NCI-H1436 treated with DMSO at 0.1 percent for 48 hours (cell line): ENCODE results near the gene PRAME.
"Not testable (repeated sequence)": the region's sequence is repeated elsewhere in the genome, so short reads cannot be mapped to it uniquely, and the experiment has no call there.

Source experiments
- DNase-seq: peaks from one replicate; lab custom pipeline; 2025; lab: John Stamatoyannopoulos, UW

Gene PRAME

DNA sequence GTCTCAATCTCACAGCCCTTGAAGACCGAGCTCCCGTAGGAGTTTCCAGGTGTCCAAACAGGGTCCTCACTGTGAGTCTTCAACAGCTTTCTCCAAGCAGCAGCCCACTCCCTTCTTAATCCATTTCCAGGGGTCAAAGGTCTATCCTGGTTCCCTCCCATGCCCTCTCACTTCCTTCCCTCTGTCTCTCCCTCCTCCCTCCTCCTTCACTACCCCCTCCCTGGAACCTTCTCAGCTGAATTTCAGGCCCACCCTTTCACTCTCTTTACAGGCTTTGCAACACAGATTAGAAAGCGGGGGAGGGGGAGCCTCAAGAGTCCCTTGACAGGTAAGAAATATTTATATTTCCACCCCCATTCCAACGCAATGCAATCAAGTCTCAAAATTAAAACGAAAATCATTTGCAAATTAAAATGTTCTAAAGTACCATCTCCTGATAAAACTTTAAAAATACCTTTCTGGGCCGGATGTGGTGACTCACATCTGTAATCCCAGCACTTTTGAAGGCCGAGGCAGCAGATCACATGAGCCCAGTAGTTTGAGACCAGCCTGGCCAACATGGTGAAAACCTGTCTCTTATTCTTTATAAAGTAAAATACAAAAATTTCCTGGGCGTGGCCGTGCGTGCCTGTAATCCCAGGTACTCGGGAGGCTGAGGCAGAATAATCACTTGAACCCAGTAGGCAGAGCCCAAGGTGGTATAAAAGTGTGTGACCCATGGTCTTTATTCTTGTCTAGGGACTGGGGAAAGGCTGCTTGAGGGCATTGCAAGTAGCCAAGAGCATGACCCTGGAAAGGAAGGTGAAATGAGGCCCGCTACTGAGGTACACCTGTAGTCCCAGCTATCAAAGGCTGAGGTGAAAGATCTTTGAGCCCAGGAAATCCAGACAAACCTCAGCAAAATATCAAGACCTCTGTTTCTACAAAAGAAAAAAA lies 38.1 kb downstream of the PRAME start:
- DNase-seq, result no peak

GRCh38 chr22:22520020-22520656 lies 38.9 kb downstream of the PRAME start, which contains the start of gene ZNF280A:
Gene ZNF280A, minus strand, starts transcription at chr22:22520270. Its CDS starts 4,640 bp downstream, at chr22:22515630.
- no peak for DNase-seq

- no peak for DNase-seq
Observed at GRCh38 chr22:22519591-22519990, 39.5 kb downstream of the PRAME start.

DNA sequence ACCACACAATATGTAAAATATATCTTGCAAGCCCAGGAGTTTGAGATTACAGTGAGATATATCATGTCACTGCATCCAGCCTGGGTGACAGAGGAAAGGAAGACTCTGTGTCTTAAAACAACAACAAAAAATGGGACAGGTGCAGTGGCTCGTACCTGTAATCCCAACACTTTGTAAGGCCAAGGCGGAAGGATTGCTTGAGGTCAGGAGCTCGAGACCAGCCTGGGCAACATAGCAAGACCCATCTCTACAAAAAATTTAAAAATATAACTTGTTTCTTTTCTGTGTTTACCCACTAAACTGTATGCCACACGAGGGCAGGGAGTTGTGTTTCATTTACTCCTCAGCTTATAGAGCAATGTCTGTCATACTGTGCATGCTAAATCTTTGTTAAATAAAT lies 42.1 kb downstream of the PRAME start:
- no peak for DNase-seq

DNA sequence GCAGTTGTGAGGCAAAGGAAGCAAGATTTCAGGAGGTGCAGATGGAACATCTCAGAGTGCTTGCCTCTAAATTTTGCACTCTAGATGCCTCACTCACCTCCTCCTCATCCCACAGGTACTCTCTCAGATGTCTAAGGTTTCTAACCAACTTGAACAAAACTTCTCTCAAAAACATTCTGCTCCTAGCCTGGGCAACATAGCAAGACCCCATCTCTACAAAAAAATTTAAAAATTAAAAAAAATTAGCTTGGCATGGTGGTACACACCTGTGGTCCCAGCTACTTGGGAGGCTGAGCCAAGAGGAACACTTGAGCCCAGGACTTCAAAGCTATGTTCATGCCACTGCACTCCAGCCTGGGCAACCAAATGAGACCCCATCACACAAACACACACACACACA lies 43.2 kb downstream of the PRAME start:
- DNase-seq, result no peak

DNA sequence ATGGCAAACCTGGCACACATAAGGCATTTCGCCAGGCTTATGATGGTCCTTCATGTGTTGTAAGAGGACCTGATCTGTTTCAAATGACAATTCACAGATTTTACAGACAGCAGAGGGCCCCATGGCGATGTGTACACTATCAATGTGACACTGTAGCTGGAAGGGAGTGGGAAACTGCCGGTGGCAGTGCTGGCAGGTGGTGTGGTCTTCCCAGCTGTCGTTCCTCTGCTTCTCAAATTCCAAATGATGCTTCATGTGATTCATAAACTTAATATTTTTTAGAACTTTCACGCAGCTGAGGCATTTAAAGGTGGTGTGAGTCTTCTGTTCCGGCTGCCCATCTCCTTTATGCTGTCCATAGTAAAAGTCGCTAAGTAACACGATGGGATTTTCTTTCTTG lies 44.6 kb downstream of the PRAME start:
- not testable (repeated sequence) for DNase-seq

DNA sequence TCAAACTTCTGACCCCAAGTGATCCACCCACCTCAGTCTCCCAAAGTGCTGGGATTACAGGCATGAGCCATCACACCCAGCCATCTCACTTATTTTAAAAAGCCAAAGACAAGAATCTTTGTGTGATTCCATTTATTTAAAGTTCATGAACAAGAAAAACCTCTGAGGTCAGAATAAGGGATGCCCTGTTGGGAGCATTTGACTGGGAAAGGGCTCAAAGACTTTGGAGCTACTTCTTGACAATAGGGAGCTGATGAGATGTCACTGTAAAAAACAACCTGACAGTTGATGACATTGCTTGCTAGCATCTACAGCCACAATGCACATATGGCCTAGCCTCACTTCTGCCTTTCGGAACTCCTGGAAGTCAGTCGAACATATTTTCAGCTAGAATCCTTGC lies 45.4 kb downstream of the PRAME start:
- no peak for DNase-seq

GRCh38 chr22:22512951-22513350 lies 46.1 kb downstream of the PRAME start:
- no peak for DNase-seq

DNA sequence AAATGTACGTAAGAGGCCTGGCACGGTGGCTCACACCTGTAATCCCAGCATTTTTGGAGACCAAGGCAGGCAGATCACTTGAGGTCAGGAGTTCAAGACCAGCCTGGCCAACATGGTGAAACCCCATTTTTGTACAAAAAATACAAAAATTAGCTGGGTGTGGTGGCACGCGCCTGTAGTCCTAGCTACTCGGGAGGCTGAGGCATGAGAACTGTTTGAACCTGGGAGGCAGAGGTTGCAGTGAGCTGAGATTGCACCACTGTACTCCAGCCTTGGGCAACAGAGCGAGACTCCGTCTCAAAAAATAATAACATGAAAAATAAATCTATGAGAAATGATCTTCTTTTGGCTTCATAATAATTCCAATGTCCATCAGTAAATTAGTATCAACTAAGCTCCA lies 48.2 kb downstream of the PRAME start:
- not testable (repeated sequence) for DNase-seq

- DNase-seq, result not testable (repeated sequence)
Observed at GRCh38 chr22:22509912-22510311, 49.2 kb downstream of the PRAME start.

DNA sequence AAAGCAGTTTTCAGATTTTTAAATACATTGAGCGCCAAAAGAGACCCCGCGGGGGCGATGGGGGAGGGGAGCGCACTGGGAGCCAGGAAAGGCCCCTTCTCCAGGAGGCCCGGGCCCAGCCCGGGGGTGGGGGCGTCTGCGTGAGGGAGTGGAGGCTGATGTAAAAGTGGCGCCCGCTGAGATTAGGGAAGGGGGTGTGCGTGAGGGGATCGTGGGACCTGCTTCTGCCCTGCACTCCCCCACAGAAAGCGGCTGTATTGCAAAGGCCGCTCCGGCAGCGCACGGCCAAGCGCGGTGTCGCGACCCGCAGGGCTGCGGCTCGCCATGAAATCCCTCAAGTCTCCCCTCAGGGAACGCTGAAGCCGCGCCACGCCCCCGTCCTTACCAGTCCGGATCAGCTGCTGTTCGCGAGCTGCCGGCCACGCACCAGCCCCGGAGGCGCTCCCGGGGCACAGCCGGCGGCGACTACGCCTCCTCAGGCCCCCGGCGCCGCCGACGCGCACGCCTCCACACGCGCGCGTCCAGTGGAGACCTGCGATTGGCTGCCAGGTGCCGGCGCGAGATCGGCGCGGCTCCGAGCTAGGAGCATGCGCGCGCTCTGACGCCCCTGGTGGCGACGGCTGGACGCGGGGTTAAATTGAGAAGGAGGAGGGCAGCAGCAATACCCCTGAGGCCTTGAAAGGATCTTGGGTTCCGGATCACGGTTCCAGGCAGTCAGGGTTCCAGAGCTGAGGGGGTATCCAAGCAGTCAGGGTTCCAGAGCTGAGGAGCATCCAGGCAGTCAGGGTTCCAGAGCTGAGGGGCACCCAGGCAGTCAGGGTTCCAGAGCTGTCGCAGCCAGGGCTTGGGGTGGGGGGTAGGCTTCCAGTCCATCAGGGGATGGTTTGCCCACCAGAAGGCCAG lies 50.5 kb downstream of the PRAME start, which contains the start of gene ZNF280B:
TSS of gene ZNF280B (minus strand) at position 469 of the 903 bp plus-strand sequence. CDS start 19,344 bp downstream, outside the sequence.
- peak; percentile 9 for DNase-seq

DNA sequence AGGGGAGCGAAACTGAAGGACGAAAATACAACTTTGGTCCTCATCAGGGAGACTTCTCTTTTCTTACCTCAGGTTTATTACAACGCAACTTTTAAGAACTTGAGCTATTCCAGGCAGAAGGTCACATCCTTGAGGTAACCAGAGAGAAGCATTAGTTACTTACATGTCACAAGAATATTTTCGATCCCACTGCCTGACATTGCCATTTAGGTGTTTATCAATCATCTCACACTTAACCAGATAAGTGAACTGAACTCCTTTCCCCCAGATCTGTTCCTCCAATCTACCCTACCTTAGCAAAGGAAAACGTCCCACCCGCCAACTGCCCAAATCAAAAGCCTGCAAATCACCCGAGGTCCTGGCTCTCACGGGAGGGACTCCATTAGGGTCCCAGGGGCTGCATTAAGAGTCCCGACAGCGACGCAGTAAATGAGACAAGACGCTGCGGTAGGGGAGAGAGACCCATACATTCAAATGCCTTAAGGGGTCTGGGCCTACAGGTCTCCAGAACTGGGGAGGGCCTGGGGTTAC lies 51.3 kb downstream of the PRAME start:
- DNase-seq, result no peak

DNA sequence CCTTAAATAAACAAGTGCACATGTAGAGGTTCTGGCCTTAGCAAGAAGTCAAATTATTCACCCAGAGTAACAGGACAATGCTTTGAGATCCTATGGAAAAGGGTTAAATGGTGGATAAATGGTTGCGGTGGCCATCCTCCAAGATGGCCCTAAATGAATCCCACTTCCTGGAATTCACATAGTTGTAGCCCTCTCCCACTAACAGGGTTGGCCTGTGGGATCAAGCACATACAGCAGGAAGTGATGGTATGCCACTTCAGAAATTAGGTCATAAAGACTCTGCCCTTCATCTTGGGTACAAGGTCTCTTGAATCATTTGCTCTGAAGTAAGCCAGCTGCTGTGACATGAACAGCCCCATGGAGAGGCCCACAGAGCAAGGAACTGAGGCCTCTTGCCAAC lies 52.3 kb downstream of the PRAME start:
- DNase-seq, result no peak

- DNase-seq, result no peak
Observed at GRCh38 chr22:22498267-22498666, 60.8 kb downstream of the PRAME start.
